HFFc6 (cell line): Measurements from ENCODE around the gene CLIP1. TPM values are rescaled to one million over a fixed set of nuclear protein-coding genes. Genes with fewer than 3 reads are reported as not detected.
A peak's percentile ranks its signal among the peaks of the same experiment; 100 is the strongest.

Experiments used
- DNase-seq: peaks from one replicate; pipeline ENCODE4 v3.0.0-alpha.2; 2018
- H3K27ac Mint-ChIP-seq: 2 replicates; pipeline ENCODE4 v1.8.0; 2020; ENCODE audit warnings: mild to moderate bottlenecking, mixed read lengths
- H3K27me3 Mint-ChIP-seq: 2 replicates; pipeline ENCODE4 v1.8.0; 2021; ENCODE audit warnings: mild to moderate bottlenecking, moderate library complexity, mixed read lengths; ENCODE audit not compliant: insufficient read depth
- H3K36me3 Mint-ChIP-seq: 2 replicates; pipeline ENCODE4 v1.8.0; 2021; ENCODE audit warnings: low read depth, mixed read lengths
- H3K4me1 Mint-ChIP-seq: 2 replicates; pipeline ENCODE4 v1.8.0; 2020; ENCODE audit warnings: low read depth, mixed read lengths
- H3K4me3 Mint-ChIP-seq: 2 replicates; pipeline ENCODE4 v1.8.0; 2020; ENCODE audit warnings: mild to moderate bottlenecking, moderate library complexity, mixed read lengths
- H3K9me3 Mint-ChIP-seq: 2 replicates; pipeline ENCODE4 v1.8.0; 2020; ENCODE audit warnings: mild to moderate bottlenecking, mixed read lengths
- CTCF ChIP-seq: fragments of 200-600 bp; sonication (generic); IDR thresholded peaks from 2 replicates; pipeline ENCODE4 v1.5.0; 2021; ENCODE audit warnings: antibody characterized with exemption, mild to moderate bottlenecking
- total RNA-seq, 6 experiments: library from RNA; stranded (reverse); fragmentation: NEBNext Ultra II Directional; extraction: Animal tissue kit (Norgen Biotek cat#: 25700); gene quantifications; 2 replicates in 1 of 6; 3 replicates in 5 of 6; pipeline ENCODE4 v1.2.3, GENCODE V29; 2021

Gene CLIP1
- total RNA-seq, 6 experiments from 2014 or later = 62.5 to 71.9 (median 69.1) TPM

- Mint-ChIP-seq H3K27ac (peak overlapping the region; percentile 30), H3K4me3 (peak overlapping the region; percentile 2; the same call in 1 of the 2 replicates), H3K27me3 (no peaks in the 10 kb centered on the region), H3K4me1 (peaks cover 31% of the 10 kb centered on the region), H3K36me3 (peaks cover 30% of the 10 kb centered on the region), H3K9me3 (no peaks in the 10 kb centered on the region)
- no peak for DNase-seq
- TF ChIP-seq CTCF = no peak
Observed at GRCh38 chr12:122322501-122322900, 100.0 kb downstream of the CLIP1 start.

DNA sequence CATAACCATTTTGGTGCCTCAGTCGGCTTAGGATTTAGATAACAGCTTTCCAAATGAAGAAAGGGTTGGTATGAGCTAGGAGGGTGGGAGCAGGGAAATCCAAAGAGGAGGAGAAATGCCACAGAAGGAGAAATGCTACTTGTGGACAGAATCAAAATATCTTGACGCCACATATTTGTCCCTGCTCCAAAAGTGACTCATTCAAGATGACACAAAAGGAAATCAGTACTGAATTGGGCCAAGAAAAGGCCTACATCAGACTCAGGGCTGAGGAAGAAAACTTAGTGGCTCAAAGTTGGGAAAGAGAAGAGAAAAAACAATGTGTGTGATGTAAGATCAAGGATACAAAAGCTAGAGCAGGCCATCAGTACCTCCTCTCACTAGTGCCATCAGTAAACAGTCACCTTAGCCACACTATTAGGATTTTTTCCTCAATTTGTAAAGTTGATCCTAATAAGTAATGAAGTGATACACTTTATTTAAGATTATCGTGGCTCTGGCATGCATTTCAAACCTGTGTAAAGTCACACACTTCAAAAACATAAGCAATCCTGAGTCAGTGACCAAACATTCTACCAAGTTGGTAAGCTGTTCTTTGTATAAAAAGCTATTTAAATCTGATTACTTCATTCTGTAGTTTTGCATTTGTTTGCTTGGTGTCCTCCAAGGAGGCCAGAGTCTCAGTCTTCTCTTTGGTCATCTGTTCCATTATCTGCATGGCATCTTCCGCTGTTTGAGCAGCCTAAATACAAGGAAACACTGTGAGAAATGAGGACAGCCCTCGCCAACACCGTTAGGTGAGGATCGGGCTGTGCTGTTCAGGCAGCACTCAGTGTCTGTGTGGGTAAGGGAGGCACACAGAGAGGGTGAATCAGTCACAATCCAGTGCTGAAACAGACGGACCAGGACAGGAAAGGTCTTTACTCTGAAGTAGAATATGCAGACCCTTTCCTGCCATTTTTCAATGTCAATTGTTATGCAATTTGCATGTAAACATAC, 103.6 kb downstream of the CLIP1 start:
- H3K27ac Mint-ChIP-seq = peak overlapping the region; percentile 93
- H3K9me3 Mint-ChIP-seq = no peaks in the 10 kb centered on the region
- no peaks in the 10 kb centered on the region for H3K27me3 Mint-ChIP-seq
- H3K4me3 Mint-ChIP-seq = peak overlapping the region; percentile 70
- peaks cover 31% of the 10 kb centered on the region for H3K36me3 Mint-ChIP-seq
- no peak for TF ChIP-seq CTCF
- DNase-seq = peak; percentile 88
- peaks cover 31% of the 10 kb centered on the region for H3K4me1 Mint-ChIP-seq

DNA sequence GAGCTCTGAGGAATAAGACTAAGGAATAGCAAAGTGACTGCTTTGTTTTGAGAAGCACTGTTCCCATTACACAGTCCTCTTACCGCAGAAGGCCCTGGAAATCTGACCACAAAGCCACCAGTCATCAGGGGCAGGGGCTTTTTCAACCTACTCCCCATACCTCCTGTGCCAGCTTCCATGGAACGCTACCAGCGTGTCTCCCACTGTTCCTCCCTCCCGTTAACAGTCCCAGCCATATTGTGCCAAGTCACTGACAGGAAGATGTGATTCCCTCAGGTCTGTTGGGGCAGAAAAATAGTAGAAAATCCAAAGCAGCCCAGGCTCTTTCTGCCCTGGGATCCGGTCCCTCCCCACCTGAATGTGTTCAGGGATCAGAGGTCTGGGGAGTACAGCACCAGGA, 109.5 kb downstream of the CLIP1 start:
- Mint-ChIP-seq H3K27ac (peak overlapping the region; percentile 40; the same call in 1 of the 2 replicates), H3K27me3 (no peaks in the 10 kb centered on the region), H3K36me3 (peaks cover 25% of the 10 kb centered on the region), H3K9me3 (no peaks in the 10 kb centered on the region), H3K4me1 (peaks cover 33% of the 10 kb centered on the region), H3K4me3 (no peak overlapping the region)
- TF ChIP-seq CTCF = no peak
- no peak for DNase-seq

DNA sequence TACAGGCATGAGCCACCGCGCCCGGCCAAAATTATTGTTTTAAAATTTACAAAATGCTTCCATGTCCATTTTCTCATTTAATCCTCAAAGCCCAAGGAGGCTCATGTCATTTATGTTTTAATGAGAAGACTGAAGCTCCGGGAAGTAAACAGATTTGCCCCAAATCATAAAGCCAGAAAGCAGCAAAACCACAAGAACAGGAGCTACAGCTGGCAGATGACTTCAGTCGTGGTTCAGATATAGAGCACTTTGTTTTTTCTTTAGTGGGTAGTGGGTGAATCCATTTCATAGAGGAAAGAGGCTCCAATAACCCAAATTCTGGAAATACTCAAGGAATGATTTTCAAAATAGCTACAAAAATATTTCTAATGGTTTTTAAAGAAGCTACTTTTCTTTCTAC, 110.8 kb downstream of the CLIP1 start:
- H3K4me3 Mint-ChIP-seq = no peak overlapping the region
- no peak for TF ChIP-seq CTCF
- H3K27ac Mint-ChIP-seq = no peak overlapping the region
- no peak for DNase-seq
- no peaks in the 10 kb centered on the region for H3K9me3 Mint-ChIP-seq
- peaks cover 34% of the 10 kb centered on the region for H3K4me1 Mint-ChIP-seq
- no peaks in the 10 kb centered on the region for H3K27me3 Mint-ChIP-seq
- H3K36me3 Mint-ChIP-seq = peaks cover 21% of the 10 kb centered on the region

GRCh38 chr12:122310626-122311333, 111.7 kb downstream of the CLIP1 start:
- no peak overlapping the region for H3K4me3 Mint-ChIP-seq
- H3K27me3 Mint-ChIP-seq = no peaks in the 10 kb centered on the region; the same call in 1 of the 2 replicates
- no peak overlapping the region for H3K27ac Mint-ChIP-seq
- no peak for TF ChIP-seq CTCF
- H3K9me3 Mint-ChIP-seq = no peaks in the 10 kb centered on the region
- H3K36me3 Mint-ChIP-seq = peaks cover 17% of the 10 kb centered on the region
- H3K4me1 Mint-ChIP-seq = peaks cover 38% of the 10 kb centered on the region
- DNase-seq = no peak
